Measurements from ENCODE around the gene AOPEP. TPM values are rescaled to one million over a fixed set of nuclear protein-coding genes. Genes with fewer than 3 reads are reported as not detected.
A peak's percentile ranks its signal among the peaks of the same experiment; 100 is the strongest.

Gene AOPEP
- total RNA-seq, 1 donor from 2014 or later, result 48.0 TPM

DNA sequence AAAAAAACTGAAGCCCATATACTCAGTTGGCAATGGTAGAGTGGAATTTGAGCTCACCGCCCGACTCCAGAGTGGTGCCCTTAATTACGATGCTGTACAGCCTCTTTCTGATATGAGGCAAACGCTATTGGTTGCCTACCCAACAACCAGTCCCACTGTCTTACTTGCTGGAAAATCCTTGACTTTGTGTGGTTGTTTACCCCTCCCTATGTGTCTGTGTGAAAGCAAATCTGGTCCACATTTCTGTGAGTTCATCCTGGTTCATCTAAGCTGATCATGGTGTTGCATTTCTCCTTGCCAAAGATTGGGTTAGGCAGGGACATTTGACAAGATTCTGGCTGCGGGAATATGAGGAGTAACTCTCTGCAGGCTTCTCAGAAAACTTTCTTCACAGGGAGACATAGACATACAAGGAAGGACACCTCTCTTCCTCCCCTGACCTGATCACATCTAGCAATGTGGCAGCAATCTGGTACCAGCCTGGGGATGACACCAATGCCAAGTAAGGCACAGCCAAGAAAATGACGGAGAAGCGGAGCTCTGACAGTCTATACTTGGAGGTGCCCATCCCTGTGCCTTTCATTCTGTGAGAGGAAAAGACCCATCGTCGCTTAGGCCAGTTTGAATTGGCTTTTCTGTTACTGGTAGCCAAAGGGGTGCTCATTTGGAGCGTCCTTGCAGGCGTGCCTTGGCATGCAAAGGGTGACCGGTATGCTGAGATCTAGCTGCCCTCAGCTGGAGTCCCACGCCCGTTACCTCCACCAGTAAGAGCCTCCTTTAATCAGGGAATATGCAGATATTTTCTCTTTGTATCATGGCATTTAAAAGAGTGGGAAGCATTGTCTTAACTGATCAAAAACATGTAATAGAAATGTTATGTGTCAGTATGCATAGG, 124.3 kb downstream of the AOPEP start:
- Histone ChIP-seq H3K4me1 (ENCODE audit: control insufficient read depth in 3 of 3, insufficient read depth in 3 of 3, low read length in 3 of 3) (peaks cover 17 to 22% (median 19%) of the 10 kb centered on the region in 3 donors), H3K9ac (ENCODE audit: low read depth in 1 of 3, low read length in 3 of 3) (peak overlapping the region in 2 of 3 donors; percentile 36 to 41), H3K9me3 (ENCODE audit: control insufficient read depth in 3 of 3, low read length in 3 of 3) (no peaks in the 10 kb centered on the region), H3K36me3 (ENCODE audit: control insufficient read depth in 3 of 3, insufficient read depth in 3 of 3, low read length in 3 of 3) (no peaks in the 10 kb centered on the region), H3K27ac (ENCODE audit: low read depth, low read length) (no peak overlapping the region), H3K4me3 (ENCODE audit: low read length in 3 of 3) (peak overlapping the region; percentile 17 to 63 (median 61)), H3K27me3 (ENCODE audit: control insufficient read depth in 3 of 3, insufficient read depth in 3 of 3, low read length in 3 of 3) (no peaks in the 10 kb centered on the region)

- no peak overlapping the region for H3K9ac ChIP-seq (ENCODE audit: low read depth in 1 of 3, low read length in 3 of 3)
- no peak overlapping the region for H3K4me3 ChIP-seq (ENCODE audit: low read length in 3 of 3)
- H3K36me3 ChIP-seq (ENCODE audit: control insufficient read depth in 3 of 3, insufficient read depth in 3 of 3, low read length in 3 of 3), result no peaks in the 10 kb centered on the region
- no peak overlapping the region for H3K27ac ChIP-seq (ENCODE audit: low read depth, low read length)
- H3K27me3 ChIP-seq (ENCODE audit: control insufficient read depth in 3 of 3, insufficient read depth in 3 of 3, low read length in 3 of 3), result no peaks in the 10 kb centered on the region
- peaks cover 17 to 22% (median 19%) of the 10 kb centered on the region in 3 donors for H3K4me1 ChIP-seq (ENCODE audit: control insufficient read depth in 3 of 3, insufficient read depth in 3 of 3, low read length in 3 of 3)
- no peaks in the 10 kb centered on the region for H3K9me3 ChIP-seq (ENCODE audit: control insufficient read depth in 3 of 3, low read length in 3 of 3)
These were observed 125.0 kb downstream of the AOPEP start for GRCh38 chr9:94851467-94851866.

GRCh38 chr9:94851892-94852291, 125.4 kb downstream of the AOPEP start:
- H3K4me3 ChIP-seq (ENCODE audit: low read length in 3 of 3), result no peak overlapping the region
- peaks cover 17 to 22% (median 19%) of the 10 kb centered on the region in 3 donors for H3K4me1 ChIP-seq (ENCODE audit: control insufficient read depth in 3 of 3, insufficient read depth in 3 of 3, low read length in 3 of 3)
- H3K9ac ChIP-seq (ENCODE audit: low read depth in 1 of 3, low read length in 3 of 3), result no peak overlapping the region
- no peaks in the 10 kb centered on the region for H3K27me3 ChIP-seq (ENCODE audit: control insufficient read depth in 3 of 3, insufficient read depth in 3 of 3, low read length in 3 of 3)
- no peaks in the 10 kb centered on the region for H3K36me3 ChIP-seq (ENCODE audit: control insufficient read depth in 3 of 3, insufficient read depth in 3 of 3, low read length in 3 of 3)
- no peak overlapping the region for H3K27ac ChIP-seq (ENCODE audit: low read depth, low read length)
- H3K9me3 ChIP-seq (ENCODE audit: control insufficient read depth in 3 of 3, low read length in 3 of 3), result no peaks in the 10 kb centered on the region

GRCh38 chr9:94852373-94852772, 125.9 kb downstream of the AOPEP start:
- H3K9ac ChIP-seq (ENCODE audit: low read depth in 1 of 3, low read length in 3 of 3), result no peak overlapping the region
- H3K27me3 ChIP-seq (ENCODE audit: control insufficient read depth in 3 of 3, insufficient read depth in 3 of 3, low read length in 3 of 3), result no peaks in the 10 kb centered on the region
- H3K4me1 ChIP-seq (ENCODE audit: control insufficient read depth in 3 of 3, insufficient read depth in 3 of 3, low read length in 3 of 3), result peaks cover 17 to 22% (median 19%) of the 10 kb centered on the region in 3 donors
- no peaks in the 10 kb centered on the region for H3K9me3 ChIP-seq (ENCODE audit: control insufficient read depth in 3 of 3, low read length in 3 of 3)
- H3K36me3 ChIP-seq (ENCODE audit: control insufficient read depth in 3 of 3, insufficient read depth in 3 of 3, low read length in 3 of 3), result no peaks in the 10 kb centered on the region
- no peak overlapping the region for H3K4me3 ChIP-seq (ENCODE audit: low read length in 3 of 3)
- no peak overlapping the region for H3K27ac ChIP-seq (ENCODE audit: low read depth, low read length)

DNA sequence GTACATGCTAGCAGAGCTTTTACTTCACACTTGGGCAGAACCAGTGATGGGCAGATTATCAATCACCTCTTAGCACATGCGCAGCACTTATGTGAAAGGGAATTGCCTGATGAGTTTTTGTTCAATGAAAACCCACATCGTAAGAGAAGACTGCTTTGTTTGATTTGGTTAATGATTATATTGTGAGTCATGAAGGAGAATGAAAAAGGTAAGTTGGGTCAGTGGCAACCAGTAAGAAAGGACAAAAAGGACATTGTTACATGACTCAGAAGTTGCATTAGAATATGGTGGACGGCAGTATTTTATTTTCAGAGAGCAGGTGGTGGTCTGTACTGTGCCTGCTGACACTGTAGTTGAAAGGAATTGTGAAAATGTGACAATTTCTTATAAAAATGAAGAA, 127.4 kb downstream of the AOPEP start:
- Histone ChIP-seq H3K4me3 (ENCODE audit: low read length in 3 of 3) (no peak overlapping the region), H3K9me3 (ENCODE audit: control insufficient read depth in 3 of 3, low read length in 3 of 3) (no peaks in the 10 kb centered on the region), H3K9ac (ENCODE audit: low read depth in 1 of 3, low read length in 3 of 3) (no peak overlapping the region), H3K36me3 (ENCODE audit: control insufficient read depth in 3 of 3, insufficient read depth in 3 of 3, low read length in 3 of 3) (no peaks in the 10 kb centered on the region), H3K4me1 (ENCODE audit: control insufficient read depth in 3 of 3, insufficient read depth in 3 of 3, low read length in 3 of 3) (peaks cover 12 to 22% (median 19%) of the 10 kb centered on the region in 3 donors), H3K27ac (ENCODE audit: low read depth, low read length) (no peak overlapping the region), H3K27me3 (ENCODE audit: control insufficient read depth in 3 of 3, insufficient read depth in 3 of 3, low read length in 3 of 3) (no peaks in the 10 kb centered on the region)

DNA sequence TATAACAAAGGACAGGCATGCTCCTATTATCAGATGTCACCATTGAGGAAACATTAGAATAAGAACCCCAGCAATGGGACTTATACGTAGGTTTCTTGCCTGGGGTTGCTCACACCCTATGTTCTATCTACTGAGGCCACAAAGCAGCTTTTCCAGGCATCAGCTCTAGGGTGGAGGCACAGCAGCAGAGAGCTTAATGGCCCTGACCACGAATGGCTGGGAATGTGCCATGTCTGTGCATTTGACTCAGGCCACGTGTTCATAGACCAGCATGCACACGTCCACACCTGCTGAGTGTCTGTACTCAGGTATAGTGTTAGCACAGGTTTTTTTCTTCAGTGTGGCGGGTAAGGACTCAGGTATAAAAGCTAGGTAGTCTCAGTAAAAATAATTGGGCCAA, 129.4 kb downstream of the AOPEP start:
- H3K27me3 ChIP-seq (ENCODE audit: control insufficient read depth in 3 of 3, insufficient read depth in 3 of 3, low read length in 3 of 3), result no peaks in the 10 kb centered on the region
- H3K9me3 ChIP-seq (ENCODE audit: control insufficient read depth in 3 of 3, low read length in 3 of 3), result no peaks in the 10 kb centered on the region
- H3K27ac ChIP-seq (ENCODE audit: low read depth, low read length), result no peak overlapping the region
- no peak overlapping the region for H3K4me3 ChIP-seq (ENCODE audit: low read length in 3 of 3)
- H3K9ac ChIP-seq (ENCODE audit: low read depth in 1 of 3, low read length in 3 of 3), result no peak overlapping the region
- peaks cover 5 to 17% (median 13%) of the 10 kb centered on the region in 3 donors for H3K4me1 ChIP-seq (ENCODE audit: control insufficient read depth in 3 of 3, insufficient read depth in 3 of 3, low read length in 3 of 3)
- H3K36me3 ChIP-seq (ENCODE audit: control insufficient read depth in 3 of 3, insufficient read depth in 3 of 3, low read length in 3 of 3), result no peaks in the 10 kb centered on the region

- no peak overlapping the region for H3K9ac ChIP-seq (ENCODE audit: low read depth in 1 of 3, low read length in 3 of 3)
- H3K27ac ChIP-seq (ENCODE audit: low read depth, low read length), result no peak overlapping the region
- no peaks in the 10 kb centered on the region for H3K36me3 ChIP-seq (ENCODE audit: control insufficient read depth in 3 of 3, insufficient read depth in 3 of 3, low read length in 3 of 3)
- H3K27me3 ChIP-seq (ENCODE audit: control insufficient read depth in 3 of 3, insufficient read depth in 3 of 3, low read length in 3 of 3), result no peaks in the 10 kb centered on the region
- H3K4me3 ChIP-seq (ENCODE audit: low read length in 3 of 3), result no peak overlapping the region
- H3K9me3 ChIP-seq (ENCODE audit: control insufficient read depth in 3 of 3, low read length in 3 of 3), result no peaks in the 10 kb centered on the region
- H3K4me1 ChIP-seq (ENCODE audit: control insufficient read depth in 3 of 3, insufficient read depth in 3 of 3, low read length in 3 of 3), result peaks cover 7 to 17% (median 14%) of the 10 kb centered on the region in 3 donors
These were observed 131.3 kb downstream of the AOPEP start for GRCh38 chr9:94857791-94858190.

- Histone ChIP-seq H3K9ac (ENCODE audit: low read depth in 1 of 3, low read length in 3 of 3) (no peak overlapping the region), H3K27ac (ENCODE audit: low read depth, low read length) (no peak overlapping the region), H3K4me3 (ENCODE audit: low read length in 3 of 3) (no peak overlapping the region), H3K36me3 (ENCODE audit: control insufficient read depth in 3 of 3, insufficient read depth in 3 of 3, low read length in 3 of 3) (no peaks in the 10 kb centered on the region), H3K9me3 (ENCODE audit: control insufficient read depth in 3 of 3, low read length in 3 of 3) (no peaks in the 10 kb centered on the region), H3K27me3 (ENCODE audit: control insufficient read depth in 3 of 3, insufficient read depth in 3 of 3, low read length in 3 of 3) (no peaks in the 10 kb centered on the region), H3K4me1 (ENCODE audit: control insufficient read depth in 3 of 3, insufficient read depth in 3 of 3, low read length in 3 of 3) (peaks cover 7 to 19% (median 17%) of the 10 kb centered on the region in 3 donors)
These were observed 132.7 kb downstream of the AOPEP start for GRCh38 chr9:94859226-94859625.

GRCh38 chr9:94859891-94860290, 133.4 kb downstream of the AOPEP start:
- Histone ChIP-seq H3K9ac (ENCODE audit: low read depth in 1 of 3, low read length in 3 of 3) (no peak overlapping the region), H3K36me3 (ENCODE audit: control insufficient read depth in 3 of 3, insufficient read depth in 3 of 3, low read length in 3 of 3) (no peaks in the 10 kb centered on the region), H3K4me3 (ENCODE audit: low read length in 3 of 3) (no peak overlapping the region), H3K27ac (ENCODE audit: low read depth, low read length) (no peak overlapping the region), H3K9me3 (ENCODE audit: control insufficient read depth in 3 of 3, low read length in 3 of 3) (no peaks in the 10 kb centered on the region), H3K27me3 (ENCODE audit: control insufficient read depth in 3 of 3, insufficient read depth in 3 of 3, low read length in 3 of 3) (no peaks in the 10 kb centered on the region), H3K4me1 (ENCODE audit: control insufficient read depth in 3 of 3, insufficient read depth in 3 of 3, low read length in 3 of 3) (peaks cover 9 to 22% (median 17%) of the 10 kb centered on the region in 3 donors)
